ENCODE measurements around the gene LIPC. TPM values are rescaled to one million over a fixed set of nuclear protein-coding genes. Genes with fewer than 3 reads are reported as not detected.

The LIPC gene
- total RNA-seq, 6 experiments from 2014 or later: 31.1 to 213 (median 86.1) TPM

GRCh38 chr15:58559904-58560588 is 128.3 kb downstream of the LIPC start:
- H3K9me3 ChIP-seq: no peaks in the 10 kb centered on the region
- H3K4me3 ChIP-seq: no peak overlapping the region
- DNase-seq (no peak), ATAC-seq (no peak)
- 76% methylated on average over 6 of the region's 6 CpGs for WGBS (ENCODE audit: insufficient coverage, low coverage, low lambda C conversion rate, missing lambda C conversion rate)
- H3K36me3 ChIP-seq: peaks cover 0 to 5% (median 0%) of the 10 kb centered on the region in 4 donors
- H3K4me1 ChIP-seq: peaks cover 0 to 5% (median 0%) of the 10 kb centered on the region in 4 donors
- intact Hi-C loops (cut with DNase I): no loop called here
- H3K27me3 ChIP-seq: no peaks in the 10 kb centered on the region
- no peak overlapping the region for H3K27ac ChIP-seq
- no peak for TF ChIP-seq POLR2A (IDR thresholded peaks at IDR 0.05)
- TF ChIP-seq, protein P1, sequence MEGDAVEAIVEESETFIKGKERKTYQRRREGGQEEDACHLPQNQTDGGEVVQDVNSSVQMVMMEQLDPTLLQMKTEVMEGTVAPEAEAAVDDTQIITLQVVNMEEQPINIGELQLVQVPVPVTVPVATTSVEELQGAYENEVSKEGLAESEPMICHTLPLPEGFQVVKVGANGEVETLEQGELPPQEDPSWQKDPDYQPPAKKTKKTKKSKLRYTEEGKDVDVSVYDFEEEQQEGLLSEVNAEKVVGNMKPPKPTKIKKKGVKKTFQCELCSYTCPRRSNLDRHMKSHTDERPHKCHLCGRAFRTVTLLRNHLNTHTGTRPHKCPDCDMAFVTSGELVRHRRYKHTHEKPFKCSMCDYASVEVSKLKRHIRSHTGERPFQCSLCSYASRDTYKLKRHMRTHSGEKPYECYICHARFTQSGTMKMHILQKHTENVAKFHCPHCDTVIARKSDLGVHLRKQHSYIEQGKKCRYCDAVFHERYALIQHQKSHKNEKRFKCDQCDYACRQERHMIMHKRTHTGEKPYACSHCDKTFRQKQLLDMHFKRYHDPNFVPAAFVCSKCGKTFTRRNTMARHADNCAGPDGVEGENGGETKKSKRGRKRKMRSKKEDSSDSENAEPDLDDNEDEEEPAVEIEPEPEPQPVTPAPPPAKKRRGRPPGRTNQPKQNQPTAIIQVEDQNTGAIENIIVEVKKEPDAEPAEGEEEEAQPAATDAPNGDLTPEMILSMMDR (IDR thresholded peaks at IDR 0.05): no peak

GRCh38 chr15:58561321-58561720 is 129.5 kb downstream of the LIPC start:
- TF ChIP-seq, protein P1 (IDR thresholded peaks at IDR 0.05): no peak
- TF ChIP-seq POLR2A (IDR thresholded peaks at IDR 0.05): no peak
- WGBS (ENCODE audit: insufficient coverage, low coverage, low lambda C conversion rate, missing lambda C conversion rate): 7% methylated on average over 1 of the region's 1 CpG

GRCh38 chr15:58562135-58562534 is 130.3 kb downstream of the LIPC start:
- Histone ChIP-seq H3K36me3 (peaks cover 0 to 5% (median 0%) of the 10 kb centered on the region in 4 donors), H3K27me3 (no peaks in the 10 kb centered on the region), H3K9me3 (no peaks in the 10 kb centered on the region), H3K4me1 (peaks cover 0 to 5% (median 0%) of the 10 kb centered on the region in 4 donors), H3K27ac (no peak overlapping the region), H3K4me3 (no peak overlapping the region)
- 81% methylated on average over 2 of the region's 3 CpGs for WGBS (ENCODE audit: insufficient coverage, low coverage, low lambda C conversion rate, missing lambda C conversion rate)
- ATAC-seq (no peak), DNase-seq (peak in 1 of 3 donors; percentile 23)
- intact Hi-C loops (cut with DNase I): no loop called here
- TF ChIP-seq, protein P1 (IDR thresholded peaks at IDR 0.05): no peak
- TF ChIP-seq POLR2A (IDR thresholded peaks at IDR 0.05): no peak

More at GRCh38 chr15:58561321-58561720, 129.5 kb downstream of the LIPC start:
- ATAC-seq (no peak), DNase-seq (no peak)
- Histone ChIP-seq H3K4me1 (peaks cover 0 to 5% (median 0%) of the 10 kb centered on the region in 4 donors), H3K9me3 (no peaks in the 10 kb centered on the region), H3K4me3 (no peak overlapping the region), H3K36me3 (peaks cover 0 to 5% (median 0%) of the 10 kb centered on the region in 4 donors), H3K27ac (no peak overlapping the region), H3K27me3 (no peaks in the 10 kb centered on the region)
- intact Hi-C loops (cut with DNase I): no loop called here

GRCh38 chr15:58564981-58565380 is 133.2 kb downstream of the LIPC start:
- 100% methylated on average over 3 of the region's 6 CpGs for WGBS (ENCODE audit: insufficient coverage, low coverage, low lambda C conversion rate, missing lambda C conversion rate)
- no peaks in the 10 kb centered on the region for H3K27me3 ChIP-seq
- peaks cover 0 to 5% (median 0%) of the 10 kb centered on the region in 4 donors for H3K36me3 ChIP-seq
- no peaks in the 10 kb centered on the region for H3K4me1 ChIP-seq
- intact Hi-C loops (cut with DNase I): no loop called here
- TF ChIP-seq, protein P1 (IDR thresholded peaks at IDR 0.05): no peak
- TF ChIP-seq POLR2A (IDR thresholded peaks at IDR 0.05): no peak
- ATAC-seq: no peak
- H3K9me3 ChIP-seq: no peaks in the 10 kb centered on the region
- no peak overlapping the region for H3K4me3 ChIP-seq
- peak in 1 of 3 donors; percentile 12 for DNase-seq
- H3K27ac ChIP-seq: no peak overlapping the region
